ENCODE measurements around the gene GSAP.

DNA sequence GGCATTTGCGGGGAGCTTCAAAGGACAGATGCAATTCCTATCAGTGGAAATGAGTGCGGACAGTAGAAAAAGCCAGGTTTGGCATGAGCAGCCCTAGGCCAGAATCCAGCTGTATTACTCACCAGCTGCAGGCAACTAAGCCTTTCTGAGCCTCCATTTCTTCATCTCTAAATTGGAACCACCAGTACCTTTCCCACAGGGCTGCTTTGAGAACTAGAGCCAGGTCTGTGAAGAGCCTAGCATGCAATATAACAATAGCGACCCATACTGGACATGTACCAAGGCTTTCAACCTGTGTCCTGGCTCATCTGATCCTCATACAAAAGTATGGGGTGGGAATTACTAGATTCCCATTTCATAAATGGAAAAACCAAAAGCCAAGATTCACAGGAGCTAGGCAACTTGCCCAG lies 101.0 kb downstream of the GSAP start:
- TF ChIP-seq, protein P1, sequence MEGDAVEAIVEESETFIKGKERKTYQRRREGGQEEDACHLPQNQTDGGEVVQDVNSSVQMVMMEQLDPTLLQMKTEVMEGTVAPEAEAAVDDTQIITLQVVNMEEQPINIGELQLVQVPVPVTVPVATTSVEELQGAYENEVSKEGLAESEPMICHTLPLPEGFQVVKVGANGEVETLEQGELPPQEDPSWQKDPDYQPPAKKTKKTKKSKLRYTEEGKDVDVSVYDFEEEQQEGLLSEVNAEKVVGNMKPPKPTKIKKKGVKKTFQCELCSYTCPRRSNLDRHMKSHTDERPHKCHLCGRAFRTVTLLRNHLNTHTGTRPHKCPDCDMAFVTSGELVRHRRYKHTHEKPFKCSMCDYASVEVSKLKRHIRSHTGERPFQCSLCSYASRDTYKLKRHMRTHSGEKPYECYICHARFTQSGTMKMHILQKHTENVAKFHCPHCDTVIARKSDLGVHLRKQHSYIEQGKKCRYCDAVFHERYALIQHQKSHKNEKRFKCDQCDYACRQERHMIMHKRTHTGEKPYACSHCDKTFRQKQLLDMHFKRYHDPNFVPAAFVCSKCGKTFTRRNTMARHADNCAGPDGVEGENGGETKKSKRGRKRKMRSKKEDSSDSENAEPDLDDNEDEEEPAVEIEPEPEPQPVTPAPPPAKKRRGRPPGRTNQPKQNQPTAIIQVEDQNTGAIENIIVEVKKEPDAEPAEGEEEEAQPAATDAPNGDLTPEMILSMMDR (IDR thresholded peaks at IDR 0.05): no peak
- TF ChIP-seq, protein P2, sequence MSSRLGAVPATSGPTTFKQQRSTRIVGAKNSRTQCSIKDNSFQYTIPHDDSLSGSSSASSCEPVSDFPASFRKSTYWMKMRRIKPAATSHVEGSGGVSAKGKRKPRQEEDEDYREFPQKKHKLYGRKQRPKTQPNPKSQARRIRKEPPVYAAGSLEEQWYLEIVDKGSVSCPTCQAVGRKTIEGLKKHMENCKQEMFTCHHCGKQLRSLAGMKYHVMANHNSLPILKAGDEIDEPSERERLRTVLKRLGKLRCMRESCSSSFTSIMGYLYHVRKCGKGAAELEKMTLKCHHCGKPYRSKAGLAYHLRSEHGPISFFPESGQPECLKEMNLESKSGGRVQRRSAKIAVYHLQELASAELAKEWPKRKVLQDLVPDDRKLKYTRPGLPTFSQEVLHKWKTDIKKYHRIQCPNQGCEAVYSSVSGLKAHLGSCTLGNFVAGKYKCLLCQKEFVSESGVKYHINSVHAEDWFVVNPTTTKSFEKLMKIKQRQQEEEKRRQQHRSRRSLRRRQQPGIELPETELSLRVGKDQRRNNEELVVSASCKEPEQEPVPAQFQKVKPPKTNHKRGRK (CRISPR knock-in tag; IDR thresholded peaks at IDR 0.05; ENCODE audit: borderline replicate concordance): no peak
- TF ChIP-seq FOXP1 (CRISPR knock-in tag; IDR thresholded peaks at IDR 0.05; ENCODE audit: borderline replicate concordance): no peak
- TF ChIP-seq, protein P3, sequence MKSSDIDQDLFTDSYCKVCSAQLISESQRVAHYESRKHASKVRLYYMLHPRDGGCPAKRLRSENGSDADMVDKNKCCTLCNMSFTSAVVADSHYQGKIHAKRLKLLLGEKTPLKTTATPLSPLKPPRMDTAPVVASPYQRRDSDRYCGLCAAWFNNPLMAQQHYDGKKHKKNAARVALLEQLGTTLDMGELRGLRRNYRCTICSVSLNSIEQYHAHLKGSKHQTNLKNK (CRISPR knock-in tag; IDR thresholded peaks at IDR 0.05): no peak
- TF ChIP-seq, protein P4, sequence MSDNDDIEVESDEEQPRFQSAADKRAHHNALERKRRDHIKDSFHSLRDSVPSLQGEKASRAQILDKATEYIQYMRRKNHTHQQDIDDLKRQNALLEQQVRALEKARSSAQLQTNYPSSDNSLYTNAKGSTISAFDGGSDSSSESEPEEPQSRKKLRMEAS (CRISPR knock-in tag; IDR thresholded peaks at IDR 0.05): no peak
- TF ChIP-seq, protein P5, sequence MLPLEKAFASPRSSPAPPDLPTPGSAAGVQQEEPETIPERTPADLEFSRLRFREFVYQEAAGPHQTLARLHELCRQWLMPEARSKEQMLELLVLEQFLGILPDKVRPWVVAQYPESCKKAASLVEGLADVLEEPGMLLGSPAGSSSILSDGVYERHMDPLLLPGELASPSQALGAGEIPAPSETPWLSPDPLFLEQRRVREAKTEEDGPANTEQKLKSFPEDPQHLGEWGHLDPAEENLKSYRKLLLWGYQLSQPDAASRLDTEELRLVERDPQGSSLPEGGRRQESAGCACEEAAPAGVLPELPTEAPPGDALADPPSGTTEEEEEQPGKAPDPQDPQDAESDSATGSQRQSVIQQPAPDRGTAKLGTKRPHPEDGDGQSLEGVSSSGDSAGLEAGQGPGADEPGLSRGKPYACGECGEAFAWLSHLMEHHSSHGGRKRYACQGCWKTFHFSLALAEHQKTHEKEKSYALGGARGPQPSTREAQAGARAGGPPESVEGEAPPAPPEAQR (CRISPR knock-in tag; IDR thresholded peaks at IDR 0.05): no peak
